ENCODE measurements around the gene FADS2. TPM values are rescaled to one million over a fixed set of nuclear protein-coding genes. Genes with fewer than 3 reads are reported as not detected.

The FADS2 gene
- total and polyA plus RNA-seq, 2 experiments from 2014 or later, result 317 to 356 TPM

DNA sequence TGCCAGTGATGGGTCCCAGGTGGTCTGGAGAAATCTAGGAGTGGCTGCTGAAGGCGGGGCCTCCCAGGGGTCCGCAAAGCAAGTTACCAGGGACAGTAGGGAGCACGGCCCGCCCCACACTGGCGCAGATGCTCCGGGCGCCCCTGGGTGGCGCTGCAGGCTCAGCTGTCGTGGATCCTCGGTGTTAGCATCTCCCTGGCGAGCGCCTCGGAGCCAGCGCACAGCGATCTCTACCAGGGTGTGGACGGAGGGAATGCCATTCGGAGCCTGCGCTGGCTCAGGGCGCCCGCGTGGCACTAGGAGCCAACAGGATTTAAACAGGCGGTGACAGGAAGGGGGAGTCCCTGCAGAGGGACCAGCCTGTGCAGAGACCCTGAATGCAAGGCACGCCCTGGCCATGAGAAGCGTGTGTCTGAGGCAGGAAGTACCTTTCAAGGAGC, 43.1 kb downstream of the FADS2 start:
- no peak overlapping the region for H3K4me3 ChIP-seq
- DNase-seq (ENCODE audit: low spot score), result peak; percentile 91
- no peak overlapping the region for H3K27ac ChIP-seq
- peak overlapping the region; percentile 69 for H3K4me2 ChIP-seq
- no peaks in the 10 kb centered on the region for H3K36me3 ChIP-seq (replicated peaks; ENCODE audit: insufficient read depth, low read depth)
- H2AFZ ChIP-seq, result no peak overlapping the region
- TF ChIP-seq, protein P1, sequence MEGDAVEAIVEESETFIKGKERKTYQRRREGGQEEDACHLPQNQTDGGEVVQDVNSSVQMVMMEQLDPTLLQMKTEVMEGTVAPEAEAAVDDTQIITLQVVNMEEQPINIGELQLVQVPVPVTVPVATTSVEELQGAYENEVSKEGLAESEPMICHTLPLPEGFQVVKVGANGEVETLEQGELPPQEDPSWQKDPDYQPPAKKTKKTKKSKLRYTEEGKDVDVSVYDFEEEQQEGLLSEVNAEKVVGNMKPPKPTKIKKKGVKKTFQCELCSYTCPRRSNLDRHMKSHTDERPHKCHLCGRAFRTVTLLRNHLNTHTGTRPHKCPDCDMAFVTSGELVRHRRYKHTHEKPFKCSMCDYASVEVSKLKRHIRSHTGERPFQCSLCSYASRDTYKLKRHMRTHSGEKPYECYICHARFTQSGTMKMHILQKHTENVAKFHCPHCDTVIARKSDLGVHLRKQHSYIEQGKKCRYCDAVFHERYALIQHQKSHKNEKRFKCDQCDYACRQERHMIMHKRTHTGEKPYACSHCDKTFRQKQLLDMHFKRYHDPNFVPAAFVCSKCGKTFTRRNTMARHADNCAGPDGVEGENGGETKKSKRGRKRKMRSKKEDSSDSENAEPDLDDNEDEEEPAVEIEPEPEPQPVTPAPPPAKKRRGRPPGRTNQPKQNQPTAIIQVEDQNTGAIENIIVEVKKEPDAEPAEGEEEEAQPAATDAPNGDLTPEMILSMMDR (IDR thresholded peaks at IDR 0.05; ENCODE audit: poor library complexity), result peak; percentile 93
- TF ChIP-seq EZH2 (IDR thresholded peaks at IDR 0.05; ENCODE audit: borderline replicate concordance) (no peak), EZH2phosphoT487 (IDR thresholded peaks at IDR 0.05; ENCODE audit: low read depth, severe bottlenecking, unreplicated experiment) (no peak)
- no peaks in the 10 kb centered on the region for H3K27me3 ChIP-seq
- no peaks in the 10 kb centered on the region for H3K9me2 ChIP-seq (replicated peaks; ENCODE audit: insufficient read depth)
- no peaks in the 10 kb centered on the region for H3K9me3 ChIP-seq (ENCODE audit: low read depth)
- H4K20me1 ChIP-seq (ENCODE audit: insufficient read depth, poor library complexity, severe bottlenecking), result no peaks in the 10 kb centered on the region
- no peaks in the 10 kb centered on the region for H3K79me2 ChIP-seq
- WGBS (ENCODE audit: low lambda C conversion rate, missing lambda C conversion rate), result 6% methylated on average over 24 of the region's 24 CpGs
- H3K4me1 ChIP-seq (ENCODE audit: insufficient read depth), result peaks cover 4% of the 10 kb centered on the region

- H4K20me1 ChIP-seq (ENCODE audit: insufficient read depth, poor library complexity, severe bottlenecking), result no peaks in the 10 kb centered on the region
- WGBS (ENCODE audit: low lambda C conversion rate, missing lambda C conversion rate), result 91% methylated on average over 20 of the region's 20 CpGs
- no peaks in the 10 kb centered on the region for H3K36me3 ChIP-seq (replicated peaks; ENCODE audit: insufficient read depth, low read depth)
Measured at GRCh38 chr11:61872935-61873565, 45.0 kb downstream of the FADS2 start.

GRCh38 chr11:61873588-61874376, 45.7 kb downstream of the FADS2 start:
- H3K79me2 ChIP-seq, result no peaks in the 10 kb centered on the region
- DNase-seq (ENCODE audit: low spot score), result no peak
- H3K36me3 ChIP-seq (replicated peaks; ENCODE audit: insufficient read depth, low read depth), result no peaks in the 10 kb centered on the region
- peaks cover 4% of the 10 kb centered on the region for H3K4me1 ChIP-seq (ENCODE audit: insufficient read depth)
- no peaks in the 10 kb centered on the region for H3K9me2 ChIP-seq (replicated peaks; ENCODE audit: insufficient read depth)
- no peak overlapping the region for H3K27ac ChIP-seq
- TF ChIP-seq EZH2 (IDR thresholded peaks at IDR 0.05; ENCODE audit: borderline replicate concordance) (no peak), EZH2phosphoT487 (IDR thresholded peaks at IDR 0.05; ENCODE audit: low read depth, severe bottlenecking, unreplicated experiment) (no peak)
- TF ChIP-seq, protein P1 (IDR thresholded peaks at IDR 0.05; ENCODE audit: poor library complexity), result no peak
- no peak overlapping the region for H3K4me2 ChIP-seq
- H2AFZ ChIP-seq, result no peak overlapping the region
- no peaks in the 10 kb centered on the region for H4K20me1 ChIP-seq (ENCODE audit: insufficient read depth, poor library complexity, severe bottlenecking)
- WGBS (ENCODE audit: low lambda C conversion rate, missing lambda C conversion rate), result 93% methylated on average over 16 of the region's 16 CpGs
- no peak overlapping the region for H3K4me3 ChIP-seq
- no peaks in the 10 kb centered on the region for H3K27me3 ChIP-seq
- no peaks in the 10 kb centered on the region for H3K9me3 ChIP-seq (ENCODE audit: low read depth)

More at GRCh38 chr11:61872935-61873565, 45.0 kb downstream of the FADS2 start:
- no peak for DNase-seq (ENCODE audit: low spot score)
- no peak overlapping the region for H2AFZ ChIP-seq
- H3K9me3 ChIP-seq (ENCODE audit: low read depth), result no peaks in the 10 kb centered on the region
- no peak overlapping the region for H3K27ac ChIP-seq
- no peaks in the 10 kb centered on the region for H3K9me2 ChIP-seq (replicated peaks; ENCODE audit: insufficient read depth)
- TF ChIP-seq, protein P1 (IDR thresholded peaks at IDR 0.05; ENCODE audit: poor library complexity), result no peak
- no peak for TF ChIP-seq EZH2phosphoT487 (IDR thresholded peaks at IDR 0.05; ENCODE audit: low read depth, severe bottlenecking, unreplicated experiment)
- TF ChIP-seq EZH2 (IDR thresholded peaks at IDR 0.05; ENCODE audit: borderline replicate concordance), result no peak
- peaks cover 4% of the 10 kb centered on the region for H3K4me1 ChIP-seq (ENCODE audit: insufficient read depth)
- H3K27me3 ChIP-seq, result no peaks in the 10 kb centered on the region
- no peak overlapping the region for H3K4me2 ChIP-seq
- H3K4me3 ChIP-seq, result no peak overlapping the region
- no peaks in the 10 kb centered on the region for H3K79me2 ChIP-seq
